ENCODE data around the gene OTOA. TPM values are rescaled to one million over a fixed set of nuclear protein-coding genes. Genes with fewer than 3 reads are reported as not detected.

The OTOA gene
- total RNA-seq, 2 experiments from 2014 or later, result not detected

DNA sequence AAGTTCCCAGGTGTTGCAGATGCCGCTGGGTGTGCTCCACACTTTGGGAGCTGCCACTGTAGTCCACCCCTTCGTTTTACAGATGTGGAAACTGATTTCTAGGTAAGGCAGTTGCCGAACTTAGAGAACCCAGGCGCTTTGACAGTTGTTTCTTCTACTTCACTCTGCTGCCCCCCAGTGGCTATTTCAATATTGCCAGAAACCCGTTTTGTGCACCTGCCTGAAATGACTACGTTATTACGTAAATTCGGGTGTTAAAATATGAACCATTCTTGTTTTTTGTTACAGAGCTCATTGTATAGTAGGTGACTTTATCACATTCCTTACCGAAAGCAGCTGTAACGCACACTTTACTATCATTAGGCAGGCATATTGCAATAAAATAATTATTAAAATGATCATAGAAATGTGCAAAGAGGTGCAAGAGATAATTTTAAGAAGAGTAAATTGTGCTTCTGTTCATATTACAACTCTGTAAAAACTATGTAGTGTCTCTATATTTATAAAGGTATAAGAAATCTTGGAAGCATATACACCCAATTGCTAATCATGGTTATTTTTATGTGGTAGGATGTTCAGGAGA lies 44.9 kb downstream of the OTOA start:
- Histone ChIP-seq H4K20me1 (ENCODE audit: insufficient read depth, low read length) (no peaks in the 10 kb centered on the region), H3K79me2 (ENCODE audit: insufficient read depth, low read depth, low read length) (no peaks in the 10 kb centered on the region), H3K4me3 (ENCODE audit: low read depth, low read length, poor library complexity, severe bottlenecking) (no peak overlapping the region), H2AFZ (ENCODE audit: low read length) (no peak overlapping the region), H3K4me2 (ENCODE audit: low read length) (peak overlapping the region; percentile 25; the same call in 1 of the 2 replicates), H3K9me3 (ENCODE audit: low read length) (no peaks in the 10 kb centered on the region), H3K27ac (ENCODE audit: low read depth, low read length, poor library complexity, severe bottlenecking) (no peak overlapping the region), H3K4me1 (ENCODE audit: insufficient read depth, low read length, poor library complexity, severe bottlenecking) (peaks cover 10% of the 10 kb centered on the region), H3K36me3 (ENCODE audit: insufficient read depth, low read length) (no peaks in the 10 kb centered on the region), H3K9me2 (ENCODE audit: insufficient read depth, low read length) (no peaks in the 10 kb centered on the region)
- POLR2A ChIA-PET, result interaction anchor here (0.9 to 1.6 kb wide), 3 partner anchors 47 to 66 kb away, joined by 3 read pairs; no protein-coding TSS in a partner anchor
- intact Hi-C loops (cut with micrococcal nuclease; ENCODE audit: unreplicated experiment), result loop anchor here (1.0 kb wide), 2 partner anchors 51 to 124 kb away; no protein-coding TSS in a partner anchor
- TF ChIP-seq EZH2phosphoT487 (IDR thresholded peaks at IDR 0.05; ENCODE audit: borderline replicate concordance, low read depth, low read length), result no peak
- TF ChIP-seq, protein P1, sequence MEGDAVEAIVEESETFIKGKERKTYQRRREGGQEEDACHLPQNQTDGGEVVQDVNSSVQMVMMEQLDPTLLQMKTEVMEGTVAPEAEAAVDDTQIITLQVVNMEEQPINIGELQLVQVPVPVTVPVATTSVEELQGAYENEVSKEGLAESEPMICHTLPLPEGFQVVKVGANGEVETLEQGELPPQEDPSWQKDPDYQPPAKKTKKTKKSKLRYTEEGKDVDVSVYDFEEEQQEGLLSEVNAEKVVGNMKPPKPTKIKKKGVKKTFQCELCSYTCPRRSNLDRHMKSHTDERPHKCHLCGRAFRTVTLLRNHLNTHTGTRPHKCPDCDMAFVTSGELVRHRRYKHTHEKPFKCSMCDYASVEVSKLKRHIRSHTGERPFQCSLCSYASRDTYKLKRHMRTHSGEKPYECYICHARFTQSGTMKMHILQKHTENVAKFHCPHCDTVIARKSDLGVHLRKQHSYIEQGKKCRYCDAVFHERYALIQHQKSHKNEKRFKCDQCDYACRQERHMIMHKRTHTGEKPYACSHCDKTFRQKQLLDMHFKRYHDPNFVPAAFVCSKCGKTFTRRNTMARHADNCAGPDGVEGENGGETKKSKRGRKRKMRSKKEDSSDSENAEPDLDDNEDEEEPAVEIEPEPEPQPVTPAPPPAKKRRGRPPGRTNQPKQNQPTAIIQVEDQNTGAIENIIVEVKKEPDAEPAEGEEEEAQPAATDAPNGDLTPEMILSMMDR (conservative IDR thresholded peaks at IDR 0.05; ENCODE audit: low read length), result peak; percentile 97
- no TSS peak for BruUV-seq (replicated peaks)
- CTCF ChIA-PET (ENCODE audit: unreplicated experiment), result interaction anchor here (0.8 kb wide), 1 partner anchor 51 kb away, joined by 3 read pairs; no protein-coding TSS in a partner anchor
- DNase-seq (ENCODE audit: low spot score), result peak; percentile 86

DNA sequence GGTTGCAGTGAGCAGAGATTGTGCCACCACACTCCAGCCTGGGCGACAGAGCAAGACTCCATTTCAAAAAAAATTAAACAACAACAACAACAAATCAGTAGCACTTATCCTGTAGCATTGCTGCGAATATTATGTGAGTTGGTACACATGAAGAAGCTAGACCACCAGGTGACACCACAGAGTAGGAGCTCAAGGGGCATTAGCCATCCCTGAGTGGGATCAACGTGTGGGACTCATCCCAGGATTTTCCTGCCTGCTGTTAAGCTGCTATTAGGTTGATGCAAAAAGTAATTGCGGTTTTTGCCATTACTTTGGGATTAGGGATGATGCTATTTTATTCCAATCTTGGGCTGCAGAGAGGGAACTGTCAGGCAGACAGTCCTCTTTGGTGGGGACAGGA lies 47.2 kb downstream of the OTOA start:
- CTCF ChIA-PET (ENCODE audit: unreplicated experiment), result no interaction called here
- no peak for TF ChIP-seq EZH2phosphoT487 (IDR thresholded peaks at IDR 0.05; ENCODE audit: borderline replicate concordance, low read depth, low read length)
- TF ChIP-seq, protein P1 (conservative IDR thresholded peaks at IDR 0.05; ENCODE audit: low read length), result no peak
- no peak for DNase-seq (ENCODE audit: low spot score)
- H3K36me3 ChIP-seq (ENCODE audit: insufficient read depth, low read length), result no peaks in the 10 kb centered on the region
- H2AFZ ChIP-seq (ENCODE audit: low read length), result no peak overlapping the region
- POLR2A ChIA-PET, result interaction anchor here (1.1 kb wide), 1 partner anchor 9 kb away, joined by 3 read pairs; no protein-coding TSS in a partner anchor
- no peaks in the 10 kb centered on the region for H3K79me2 ChIP-seq (ENCODE audit: insufficient read depth, low read depth, low read length)
- H3K9me2 ChIP-seq (ENCODE audit: insufficient read depth, low read length), result no peaks in the 10 kb centered on the region
- no peaks in the 10 kb centered on the region for H3K9me3 ChIP-seq (ENCODE audit: low read length)
- no TSS peak for BruUV-seq (replicated peaks)
- intact Hi-C loops (cut with micrococcal nuclease; ENCODE audit: unreplicated experiment), result no loop called here
- H3K4me3 ChIP-seq (ENCODE audit: low read depth, low read length, poor library complexity, severe bottlenecking), result no peak overlapping the region
- H3K4me1 ChIP-seq (ENCODE audit: insufficient read depth, low read length, poor library complexity, severe bottlenecking), result peaks cover 7% of the 10 kb centered on the region
- H4K20me1 ChIP-seq (ENCODE audit: insufficient read depth, low read length), result no peaks in the 10 kb centered on the region
- no peak overlapping the region for H3K4me2 ChIP-seq (ENCODE audit: low read length)
- H3K27ac ChIP-seq (ENCODE audit: low read depth, low read length, poor library complexity, severe bottlenecking), result no peak overlapping the region

Measured in OCI-LY7 (cell line).